ENCODE data around the gene NLGN1. TPM values are rescaled to one million over a fixed set of nuclear protein-coding genes. Genes with fewer than 3 reads are reported as not detected.

Gene NLGN1
- total and polyA plus RNA-seq, 2 of the 13 experiments (the other 11 are each of a cell fraction or from before 2014, with no cell fraction given) = not detected

DNA sequence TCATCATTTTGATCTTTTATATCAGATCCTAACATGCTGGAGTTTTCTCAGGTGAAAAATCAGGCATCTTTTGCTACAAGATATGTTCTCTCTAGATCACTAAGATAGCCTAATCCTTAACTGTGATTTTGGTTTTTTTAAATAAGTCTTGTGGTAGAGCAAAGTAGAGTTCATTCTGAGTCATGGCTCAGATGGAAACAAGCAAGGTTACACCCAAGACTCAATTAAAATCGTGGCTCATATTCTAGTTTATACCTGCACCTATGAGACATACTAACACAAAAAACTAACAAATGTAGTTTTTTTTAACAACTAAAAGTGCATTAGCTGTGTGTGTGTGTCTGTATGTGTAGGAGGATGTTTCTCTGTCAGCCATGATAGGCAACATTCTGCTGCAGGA, 428.2 kb downstream of the NLGN1 start (continued):
- TF ChIP-seq, protein P1, sequence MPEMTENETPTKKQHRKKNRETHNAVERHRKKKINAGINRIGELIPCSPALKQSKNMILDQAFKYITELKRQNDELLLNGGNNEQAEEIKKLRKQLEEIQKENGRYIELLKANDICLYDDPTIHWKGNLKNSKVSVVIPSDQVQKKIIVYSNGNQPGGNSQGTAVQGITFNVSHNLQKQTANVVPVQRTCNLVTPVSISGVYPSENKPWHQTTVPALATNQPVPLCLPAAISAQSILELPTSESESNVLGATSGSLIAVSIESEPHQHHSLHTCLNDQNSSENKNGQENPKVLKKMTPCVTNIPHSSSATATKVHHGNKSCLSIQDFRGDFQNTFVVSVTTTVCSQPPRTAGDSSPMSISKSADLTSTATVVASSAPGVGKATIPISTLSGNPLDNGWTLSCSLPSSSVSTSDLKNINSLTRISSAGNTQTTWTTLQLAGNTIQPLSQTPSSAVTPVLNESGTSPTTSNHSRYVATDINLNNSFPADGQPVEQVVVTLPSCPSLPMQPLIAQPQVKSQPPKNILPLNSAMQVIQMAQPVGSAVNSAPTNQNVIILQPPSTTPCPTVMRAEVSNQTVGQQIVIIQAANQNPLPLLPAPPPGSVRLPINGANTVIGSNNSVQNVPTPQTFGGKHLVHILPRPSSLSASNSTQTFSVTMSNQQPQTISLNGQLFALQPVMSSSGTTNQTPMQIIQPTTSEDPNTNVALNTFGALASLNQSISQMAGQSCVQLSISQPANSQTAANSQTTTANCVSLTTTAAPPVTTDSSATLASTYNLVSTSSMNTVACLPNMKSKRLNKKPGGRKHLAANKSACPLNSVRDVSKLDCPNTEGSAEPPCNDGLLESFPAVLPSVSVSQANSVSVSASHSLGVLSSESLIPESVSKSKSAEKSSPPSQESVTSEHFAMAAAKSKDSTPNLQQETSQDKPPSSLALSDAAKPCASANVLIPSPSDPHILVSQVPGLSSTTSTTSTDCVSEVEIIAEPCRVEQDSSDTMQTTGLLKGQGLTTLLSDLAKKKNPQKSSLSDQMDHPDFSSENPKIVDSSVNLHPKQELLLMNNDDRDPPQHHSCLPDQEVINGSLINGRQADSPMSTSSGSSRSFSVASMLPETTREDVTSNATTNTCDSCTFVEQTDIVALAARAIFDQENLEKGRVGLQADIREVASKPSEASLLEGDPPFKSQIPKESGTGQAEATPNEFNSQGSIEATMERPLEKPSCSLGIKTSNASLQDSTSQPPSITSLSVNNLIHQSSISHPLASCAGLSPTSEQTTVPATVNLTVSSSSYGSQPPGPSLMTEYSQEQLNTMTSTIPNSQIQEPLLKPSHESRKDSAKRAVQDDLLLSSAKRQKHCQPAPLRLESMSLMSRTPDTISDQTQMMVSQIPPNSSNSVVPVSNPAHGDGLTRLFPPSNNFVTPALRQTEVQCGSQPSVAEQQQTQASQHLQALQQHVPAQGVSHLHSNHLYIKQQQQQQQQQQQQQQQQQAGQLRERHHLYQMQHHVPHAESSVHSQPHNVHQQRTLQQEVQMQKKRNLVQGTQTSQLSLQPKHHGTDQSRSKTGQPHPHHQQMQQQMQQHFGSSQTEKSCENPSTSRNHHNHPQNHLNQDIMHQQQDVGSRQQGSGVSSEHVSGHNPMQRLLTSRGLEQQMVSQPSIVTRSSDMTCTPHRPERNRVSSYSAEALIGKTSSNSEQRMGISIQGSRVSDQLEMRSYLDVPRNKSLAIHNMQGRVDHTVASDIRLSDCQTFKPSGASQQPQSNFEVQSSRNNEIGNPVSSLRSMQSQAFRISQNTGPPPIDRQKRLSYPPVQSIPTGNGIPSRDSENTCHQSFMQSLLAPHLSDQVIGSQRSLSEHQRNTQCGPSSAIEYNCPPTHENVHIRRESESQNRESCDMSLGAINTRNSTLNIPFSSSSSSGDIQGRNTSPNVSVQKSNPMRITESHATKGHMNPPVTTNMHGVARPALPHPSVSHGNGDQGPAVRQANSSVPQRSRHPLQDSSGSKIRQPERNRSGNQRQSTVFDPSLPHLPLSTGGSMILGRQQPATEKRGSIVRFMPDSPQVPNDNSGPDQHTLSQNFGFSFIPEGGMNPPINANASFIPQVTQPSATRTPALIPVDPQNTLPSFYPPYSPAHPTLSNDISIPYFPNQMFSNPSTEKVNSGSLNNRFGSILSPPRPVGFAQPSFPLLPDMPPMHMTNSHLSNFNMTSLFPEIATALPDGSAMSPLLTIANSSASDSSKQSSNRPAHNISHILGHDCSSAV (CRISPR knock-in tag; IDR thresholded peaks at IDR 0.05; ENCODE audit: borderline replicate concordance) = no peak
- no peak for TF ChIP-seq ZNF33B (CRISPR knock-in tag; IDR thresholded peaks at IDR 0.05)
- no peak for TF ChIP-seq CCAR2 (optimal IDR thresholded peaks at IDR 0.05; ENCODE audit: low read depth, low read length)
- TF ChIP-seq ZNF703 (CRISPR knock-in tag; IDR thresholded peaks at IDR 0.05; ENCODE audit: borderline replicate concordance) = no peak
- TF ChIP-seq ZNF224 (CRISPR knock-in tag; IDR thresholded peaks at IDR 0.05) = no peak
- no peak for TF ChIP-seq SNRNP70 (IDR thresholded peaks at IDR 0.05; ENCODE audit: low read depth, low read length)
- TF ChIP-seq, protein P2, sequence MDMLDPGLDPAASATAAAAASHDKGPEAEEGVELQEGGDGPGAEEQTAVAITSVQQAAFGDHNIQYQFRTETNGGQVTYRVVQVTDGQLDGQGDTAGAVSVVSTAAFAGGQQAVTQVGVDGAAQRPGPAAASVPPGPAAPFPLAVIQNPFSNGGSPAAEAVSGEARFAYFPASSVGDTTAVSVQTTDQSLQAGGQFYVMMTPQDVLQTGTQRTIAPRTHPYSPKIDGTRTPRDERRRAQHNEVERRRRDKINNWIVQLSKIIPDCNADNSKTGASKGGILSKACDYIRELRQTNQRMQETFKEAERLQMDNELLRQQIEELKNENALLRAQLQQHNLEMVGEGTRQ (IDR thresholded peaks at IDR 0.05; ENCODE audit: low read depth, low read length) = no peak
- TF ChIP-seq, protein P2 (CRISPR knock-in tag; IDR thresholded peaks at IDR 0.05; ENCODE audit: borderline replicate concordance) = no peak
- no peak for TF ChIP-seq RNF2 (conservative IDR thresholded peaks at IDR 0.05; ENCODE audit: low read depth)
- TF ChIP-seq KLF15 (CRISPR knock-in tag; IDR thresholded peaks at IDR 0.05; ENCODE audit: borderline replicate concordance) = no peak
- TF ChIP-seq GABPA (IDR thresholded peaks at IDR 0.05; ENCODE audit: low read depth, low read length) = no peak
- TF ChIP-seq GABPA (CRISPR knock-in tag; IDR thresholded peaks at IDR 0.05; ENCODE audit: low read depth) = no peak
- TF ChIP-seq ZNF792 (CRISPR knock-in tag; IDR thresholded peaks at IDR 0.05) = no peak
- TF ChIP-seq RARA (CRISPR knock-in tag; IDR thresholded peaks at IDR 0.05) = no peak
- TF ChIP-seq, protein P3, sequence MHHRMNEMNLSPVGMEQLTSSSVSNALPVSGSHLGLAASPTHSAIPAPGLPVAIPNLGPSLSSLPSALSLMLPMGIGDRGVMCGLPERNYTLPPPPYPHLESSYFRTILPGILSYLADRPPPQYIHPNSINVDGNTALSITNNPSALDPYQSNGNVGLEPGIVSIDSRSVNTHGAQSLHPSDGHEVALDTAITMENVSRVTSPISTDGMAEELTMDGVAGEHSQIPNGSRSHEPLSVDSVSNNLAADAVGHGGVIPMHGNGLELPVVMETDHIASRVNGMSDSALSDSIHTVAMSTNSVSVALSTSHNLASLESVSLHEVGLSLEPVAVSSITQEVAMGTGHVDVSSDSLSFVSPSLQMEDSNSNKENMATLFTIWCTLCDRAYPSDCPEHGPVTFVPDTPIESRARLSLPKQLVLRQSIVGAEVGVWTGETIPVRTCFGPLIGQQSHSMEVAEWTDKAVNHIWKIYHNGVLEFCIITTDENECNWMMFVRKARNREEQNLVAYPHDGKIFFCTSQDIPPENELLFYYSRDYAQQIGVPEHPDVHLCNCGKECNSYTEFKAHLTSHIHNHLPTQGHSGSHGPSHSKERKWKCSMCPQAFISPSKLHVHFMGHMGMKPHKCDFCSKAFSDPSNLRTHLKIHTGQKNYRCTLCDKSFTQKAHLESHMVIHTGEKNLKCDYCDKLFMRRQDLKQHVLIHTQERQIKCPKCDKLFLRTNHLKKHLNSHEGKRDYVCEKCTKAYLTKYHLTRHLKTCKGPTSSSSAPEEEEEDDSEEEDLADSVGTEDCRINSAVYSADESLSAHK (CRISPR knock-in tag; IDR thresholded peaks at IDR 0.05; ENCODE audit: borderline replicate concordance) = no peak
- TF ChIP-seq HDAC1 (CRISPR knock-in tag; IDR thresholded peaks at IDR 0.05) = no peak
- TF ChIP-seq ZNF232 (CRISPR knock-in tag; IDR thresholded peaks at IDR 0.05; ENCODE audit: borderline replicate concordance) = no peak
